Esophagus squamous epithelium (tissue), 4 donors: Measurements from ENCODE around the gene TNFRSF13B.

Experiments
- POLR2A ChIP-seq, 4 donors: fragments of 450-650 bp; IDR thresholded peaks; one replicate each; pipeline ENCODE4 v1.6.1; 2017; ENCODE audit warnings: antibody characterized with exemption in 4 of 4, mild to moderate bottlenecking in 4 of 4, moderate library complexity in 3 of 4
- TF ChIP-seq, protein P1 (sequence below), 6 experiments: fragments of 450-650 bp in 4 of 6; fragments of 200-600 bp in 2 of 6; sonication (generic) in 2 of 6; IDR thresholded peaks; one replicate each; pipeline ENCODE4 v1.5.1; 2016 to 2019; ENCODE audit warnings: antibody characterized with exemption in 6 of 6, mild to moderate bottlenecking in 4 of 6, moderate library complexity in 4 of 6

DNA sequence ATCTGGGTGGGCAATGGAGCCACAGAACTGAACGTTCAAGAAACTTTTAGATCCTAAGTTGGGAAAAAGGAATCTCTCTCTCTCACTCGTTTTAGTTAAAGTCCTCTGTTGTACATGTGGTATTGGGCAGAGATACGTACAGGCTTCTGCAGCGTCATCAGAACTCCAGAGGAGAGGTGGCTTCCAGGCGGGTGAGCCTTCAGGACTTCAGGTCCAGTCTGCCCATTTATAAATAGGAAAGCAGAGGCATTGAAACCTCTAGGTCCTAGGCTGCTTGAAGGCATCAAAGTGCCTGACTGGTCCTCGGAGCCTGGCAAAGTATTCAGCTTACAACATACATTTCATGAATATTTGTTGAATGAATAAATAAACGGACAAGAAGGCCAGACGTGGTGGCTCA lies 8.1 kb upstream of the TNFRSF13B start:
- TF ChIP-seq, protein P1, sequence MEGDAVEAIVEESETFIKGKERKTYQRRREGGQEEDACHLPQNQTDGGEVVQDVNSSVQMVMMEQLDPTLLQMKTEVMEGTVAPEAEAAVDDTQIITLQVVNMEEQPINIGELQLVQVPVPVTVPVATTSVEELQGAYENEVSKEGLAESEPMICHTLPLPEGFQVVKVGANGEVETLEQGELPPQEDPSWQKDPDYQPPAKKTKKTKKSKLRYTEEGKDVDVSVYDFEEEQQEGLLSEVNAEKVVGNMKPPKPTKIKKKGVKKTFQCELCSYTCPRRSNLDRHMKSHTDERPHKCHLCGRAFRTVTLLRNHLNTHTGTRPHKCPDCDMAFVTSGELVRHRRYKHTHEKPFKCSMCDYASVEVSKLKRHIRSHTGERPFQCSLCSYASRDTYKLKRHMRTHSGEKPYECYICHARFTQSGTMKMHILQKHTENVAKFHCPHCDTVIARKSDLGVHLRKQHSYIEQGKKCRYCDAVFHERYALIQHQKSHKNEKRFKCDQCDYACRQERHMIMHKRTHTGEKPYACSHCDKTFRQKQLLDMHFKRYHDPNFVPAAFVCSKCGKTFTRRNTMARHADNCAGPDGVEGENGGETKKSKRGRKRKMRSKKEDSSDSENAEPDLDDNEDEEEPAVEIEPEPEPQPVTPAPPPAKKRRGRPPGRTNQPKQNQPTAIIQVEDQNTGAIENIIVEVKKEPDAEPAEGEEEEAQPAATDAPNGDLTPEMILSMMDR (IDR thresholded peaks at IDR 0.05): no peak
- TF ChIP-seq POLR2A (IDR thresholded peaks at IDR 0.05): no peak
